Upper lobe of left lung (tissue), 4 donors: ENCODE measurements around the gene TM9SF2.

ENCODE experiments used
- CTCF ChIP-seq, 6 experiments: fragments of 450-650 bp in 4 of 6; fragments of 200-600 bp in 2 of 6; sonication (generic) in 2 of 6; IDR thresholded peaks; one replicate each; pipeline ENCODE4 v1.5.1; 2016 to 2019; ENCODE audit warnings: antibody characterized with exemption in 6 of 6
- EP300 ChIP-seq, 4 donors: sonication (generic); formaldehyde crosslinking; IDR thresholded peaks; one replicate each; pipeline ENCODE4 v1.5.1; 2017; ENCODE audit warnings: antibody characterized with exemption in 4 of 4, control low read depth in 2 of 4
- POLR2A ChIP-seq, 4 donors: fragments of 450-650 bp; IDR thresholded peaks; one replicate each; pipeline ENCODE4 v1.5.1; 2016 to 2017; ENCODE audit warnings: antibody characterized with exemption in 4 of 4, mild to moderate bottlenecking in 2 of 4

DNA sequence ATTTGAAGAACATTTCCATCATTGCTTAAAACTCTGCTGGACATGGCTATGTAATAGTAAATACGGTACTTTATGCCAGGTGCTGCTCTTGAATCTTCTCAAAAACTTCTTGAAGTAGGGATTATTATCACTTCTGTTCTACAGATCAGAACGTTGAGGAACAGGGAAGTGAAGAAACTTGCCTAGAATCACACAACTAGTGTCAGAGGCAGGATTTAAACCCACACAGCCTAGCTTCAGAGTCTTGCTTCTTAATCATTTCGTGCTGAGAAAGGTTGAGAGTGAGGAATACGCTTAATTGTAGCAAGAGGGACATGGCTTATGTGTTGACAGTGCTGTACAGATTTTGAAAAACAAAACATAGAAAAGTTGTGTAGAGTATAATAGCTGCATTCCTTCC lies 13.5 kb downstream of the TM9SF2 start:
- TF ChIP-seq POLR2A (IDR thresholded peaks at IDR 0.05) (no peak), CTCF (IDR thresholded peaks at IDR 0.05) (no peak), EP300 (IDR thresholded peaks at IDR 0.05) (no peak)
